Measurements from ENCODE around the gene SPOP. TPM values are rescaled to one million over a fixed set of nuclear protein-coding genes. Genes with fewer than 3 reads are reported as not detected.

SPOP gene
- total RNA-seq: 27.6 and 47.0 TPM in 2 replicates

GRCh38 chr17:49677933-49678847, at the start of gene SPOP:
Gene SPOP (minus strand): TSS chr17:49678097. CDS start chr17:49622810, 55,287 bp downstream.

GRCh38 chr17:49707608-49708514, 30.0 kb upstream of the SPOP start, which contains the start of gene SLC35B1:
Gene SLC35B1 (minus strand): TSS chr17:49707964. CDS start chr17:49707833, 131 bp downstream.

GRCh38 chr17:49575679-49576087, 102.2 kb downstream of the SPOP start, which contains the start of gene NXPH3:
Gene NXPH3 (plus strand): TSS chr17:49575871. CDS start chr17:49576220, 349 bp downstream.

Other genes starting within 250 kb of the SPOP start
- gene NGFR, start 182.8 kb downstream of the SPOP start, total RNA-seq: 0.81 and 2.7 TPM in 2 replicates
- gene NXPH3, start 102.2 kb downstream of the SPOP start, total RNA-seq: 0.16 and 0.36 TPM in 2 replicates
- gene SLC35B1, start 29.9 kb upstream of the SPOP start, total RNA-seq: 45.0 and 47.6 TPM in 2 replicates
- gene FAM117A, start 86.0 kb upstream of the SPOP start, total RNA-seq: 3.6 and 12.0 TPM in 2 replicates
- gene KAT7, start 110.6 kb upstream of the SPOP start, total RNA-seq: 16.4 and 20.8 TPM in 2 replicates
- gene TAC4, start 170.0 kb upstream of the SPOP start, total RNA-seq: not detected in 2 replicates